HG03095 (cell line): Measurements from ENCODE around the gene CFAP92.

Experiments
- ATAC-seq: cut with Tn5 transposase; IDR thresholded peaks from one replicate; pipeline ENCODE4 v1.9.1; 2021; ENCODE audit warnings: moderate library complexity; ENCODE audit not compliant: unreplicated experiment

CFAP92 gene

GRCh38 chr3:129009266-129009665 lies 15.4 kb upstream of the CFAP92 start:
- ATAC-seq = no peak

- ATAC-seq = no peak
These were observed 13.9 kb upstream of the CFAP92 start for GRCh38 chr3:129007792-129008191.

GRCh38 chr3:129006864-129007263 lies 13.0 kb upstream of the CFAP92 start:
- no peak for ATAC-seq

- ATAC-seq = no peak
These were observed 11.8 kb upstream of the CFAP92 start for GRCh38 chr3:129005526-129006303.

GRCh38 chr3:129004639-129005295 lies 10.9 kb upstream of the CFAP92 start:
- ATAC-seq = no peak

GRCh38 chr3:129003578-129004112 lies 9.8 kb upstream of the CFAP92 start:
- ATAC-seq = no peak

- ATAC-seq = no peak
These were observed 9.0 kb upstream of the CFAP92 start for GRCh38 chr3:129002573-129003569.

GRCh38 chr3:129001806-129002572 lies 8.1 kb upstream of the CFAP92 start:
- ATAC-seq = no peak

- ATAC-seq = no peak
These were observed 7.4 kb upstream of the CFAP92 start, which contains the start of gene EFCC1 for GRCh38 chr3:129001101-129001805. EFCC1 (plus strand) TSS chr3:129001304; CDS start chr3:129001629, 325 bp downstream.

- no peak for ATAC-seq
These were observed 6.8 kb upstream of the CFAP92 start for GRCh38 chr3:129000742-129001100.

- ATAC-seq = no peak
These were observed 5.2 kb upstream of the CFAP92 start for GRCh38 chr3:128999102-128999501.

- no peak for ATAC-seq
These were observed 4.7 kb upstream of the CFAP92 start for GRCh38 chr3:128998561-128998960.

- ATAC-seq = no peak
These were observed 3.7 kb upstream of the CFAP92 start for GRCh38 chr3:128997486-128998133.

GRCh38 chr3:128996726-128997125 lies 2.9 kb upstream of the CFAP92 start:
- no peak for ATAC-seq

GRCh38 chr3:128996200-128996599 lies 2.3 kb upstream of the CFAP92 start:
- ATAC-seq = no peak

- no peak for ATAC-seq
These were observed 1.9 kb upstream of the CFAP92 start for GRCh38 chr3:128995737-128996136.

GRCh38 chr3:128994581-128995546 lies 988 bp upstream of the CFAP92 start:
- ATAC-seq = no peak

GRCh38 chr3:128994173-128994512 lies 267 bp upstream of the CFAP92 start:
- ATAC-seq = no peak
